Fibroblast of skin of right quadriceps (primary cell): ENCODE results near the gene KRAS.
"Not testable (repeated sequence)": the region's sequence is repeated elsewhere in the genome, so short reads cannot be mapped to it uniquely, and the experiment has no call there.

Source experiments
- DNase-seq: peaks from one replicate; pipeline ENCODE4 v3.0.0-alpha.2; 2013

KRAS gene

DNA sequence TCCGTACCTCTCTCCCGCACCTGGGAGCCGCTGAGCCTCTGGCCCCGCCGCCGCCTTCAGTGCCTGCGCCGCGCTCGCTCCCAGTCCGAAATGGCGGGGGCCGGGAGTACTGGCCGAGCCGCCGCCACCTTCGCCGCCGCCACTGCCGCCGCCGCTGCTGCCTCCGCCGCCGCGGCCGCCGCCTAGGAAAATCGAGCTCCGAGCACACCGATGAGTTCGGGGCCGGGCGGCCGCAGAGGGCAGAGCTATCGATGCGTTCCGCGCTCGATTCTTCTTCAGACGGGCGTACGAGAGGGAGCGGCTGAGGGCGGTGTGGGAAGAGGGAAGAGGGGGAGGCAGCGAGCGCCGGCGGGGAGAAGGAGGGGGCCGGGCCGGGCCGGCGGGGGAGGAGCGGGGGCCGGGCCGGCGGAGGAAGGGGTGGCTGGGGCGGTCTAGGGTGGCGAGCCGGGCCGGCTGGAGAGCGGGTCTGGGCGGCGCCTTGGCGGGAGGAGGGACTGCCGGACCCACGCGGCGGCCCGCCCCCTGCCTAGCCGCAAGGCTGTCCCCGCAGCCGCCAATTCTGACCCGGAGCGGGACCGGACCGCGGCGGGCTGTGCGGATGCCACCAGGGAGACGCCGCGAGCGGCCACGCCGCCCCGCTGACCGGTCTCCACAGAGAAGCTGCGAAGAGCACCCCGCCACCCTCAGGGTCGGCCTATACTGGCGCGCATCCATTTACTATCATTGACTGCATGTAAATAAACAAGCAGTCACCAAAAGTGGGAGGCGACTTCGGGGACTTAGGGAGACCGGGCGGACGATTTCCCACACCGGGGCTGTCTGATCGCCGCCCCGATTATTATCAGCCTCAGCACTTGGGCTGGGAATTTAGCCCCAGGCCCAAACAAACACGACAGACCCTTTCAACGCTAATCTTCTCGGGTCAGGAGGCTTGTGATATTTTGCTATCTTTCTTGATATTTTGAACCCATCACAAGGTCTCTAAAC is at the start of gene KRAS:
KRAS (minus strand) TSS at position 186 of the 987 bp plus-strand sequence.
- peak; percentile 98 for DNase-seq

DNA sequence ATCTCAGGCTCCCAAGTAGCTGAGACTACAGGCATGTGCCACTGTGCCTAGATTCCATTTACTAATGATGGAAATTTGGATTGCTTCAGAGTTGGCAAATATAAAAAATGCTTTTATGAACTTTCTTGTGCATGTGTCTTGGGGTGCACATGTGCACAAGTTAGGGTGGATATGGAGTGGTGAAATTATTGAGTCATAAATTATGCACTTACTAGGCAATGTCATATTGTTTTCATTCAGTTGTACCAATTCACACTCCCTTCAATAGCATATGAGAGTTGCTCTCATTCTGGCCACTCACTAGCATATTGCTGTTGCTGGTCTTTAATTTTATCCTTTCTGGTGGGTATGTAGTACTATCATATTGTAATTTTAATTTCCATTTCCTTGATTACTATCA is 45.7 kb upstream of the KRAS start:
- no peak for DNase-seq

DNA sequence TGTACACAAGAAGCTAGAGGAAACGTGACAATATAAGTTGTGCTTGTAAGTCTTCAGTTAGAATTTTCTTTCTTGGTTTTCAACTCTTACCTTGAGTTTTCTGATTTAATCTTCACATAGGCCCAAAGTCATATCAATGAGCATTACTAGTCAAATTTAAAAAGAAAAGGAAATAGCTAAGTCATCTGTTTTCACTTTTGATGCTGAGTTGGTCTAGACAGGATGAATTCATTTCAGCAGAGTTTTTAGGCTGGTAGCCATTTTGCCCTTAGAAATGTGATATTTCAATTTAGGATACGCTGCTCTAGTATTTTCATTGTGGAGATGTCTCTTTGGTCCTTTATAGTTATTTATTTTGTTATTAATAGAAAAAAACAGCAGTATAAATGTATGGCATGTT is 44.6 kb upstream of the KRAS start:
- DNase-seq, result peak; percentile 38

DNA sequence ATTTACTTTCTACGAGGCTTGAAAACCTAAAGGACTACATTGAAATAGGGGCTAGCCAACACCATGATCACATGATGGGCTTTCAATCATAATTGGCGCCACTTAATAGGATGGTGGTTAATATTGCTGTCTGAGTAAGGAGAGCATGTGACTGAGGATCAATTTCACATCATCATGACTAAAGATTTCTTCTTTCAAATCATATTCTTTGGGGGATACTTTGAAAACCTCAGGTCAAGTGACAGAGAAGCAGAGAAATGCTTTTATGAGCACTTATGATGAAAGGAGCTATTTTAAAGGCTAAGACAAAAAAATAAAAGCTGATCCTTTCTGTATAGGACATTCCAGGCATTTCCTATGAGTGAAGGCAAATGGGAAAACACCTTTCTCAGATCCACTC is 42.9 kb upstream of the KRAS start:
- DNase-seq, result no peak

DNA sequence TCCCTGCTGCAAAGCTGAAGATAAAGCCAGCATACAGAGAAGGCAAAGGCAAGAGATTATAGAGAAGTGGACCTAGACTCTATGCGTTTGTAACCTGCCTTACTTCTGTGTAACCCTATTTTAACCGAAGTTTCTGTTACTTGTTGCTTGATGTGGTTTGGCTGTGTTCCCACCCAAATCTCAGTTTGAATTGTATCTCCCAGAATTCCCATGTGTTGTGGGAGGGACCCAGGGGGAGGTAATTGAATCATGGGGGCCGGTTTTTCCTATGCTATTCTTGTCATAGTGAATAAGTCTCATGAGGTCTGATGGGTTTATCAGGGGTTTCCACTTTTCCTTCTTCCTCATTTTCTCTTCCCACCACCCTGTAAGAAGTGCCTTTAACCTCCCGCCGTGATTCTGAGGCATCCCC is 42.1 kb upstream of the KRAS start:
- DNase-seq, result not testable (repeated sequence)

DNA sequence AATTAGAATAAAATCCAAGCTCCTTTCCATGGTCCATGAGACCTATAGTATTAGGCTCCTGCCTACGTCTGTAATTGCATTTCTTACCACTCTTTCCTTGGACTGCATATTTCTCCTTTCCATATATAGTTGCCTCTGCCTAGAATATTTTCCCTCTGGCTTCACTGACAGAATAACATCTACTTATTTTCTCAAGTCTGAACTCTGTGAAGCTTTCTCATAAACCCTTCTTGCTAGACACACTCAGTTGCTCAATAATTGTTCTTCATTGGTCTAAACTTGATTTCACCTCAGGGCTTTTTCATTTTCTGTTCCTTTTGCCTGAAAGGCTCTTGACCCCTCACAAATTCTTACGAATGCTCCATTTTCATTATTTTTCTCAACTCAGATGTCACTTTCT is 36.9 kb upstream of the KRAS start:
- DNase-seq, result no peak

DNA sequence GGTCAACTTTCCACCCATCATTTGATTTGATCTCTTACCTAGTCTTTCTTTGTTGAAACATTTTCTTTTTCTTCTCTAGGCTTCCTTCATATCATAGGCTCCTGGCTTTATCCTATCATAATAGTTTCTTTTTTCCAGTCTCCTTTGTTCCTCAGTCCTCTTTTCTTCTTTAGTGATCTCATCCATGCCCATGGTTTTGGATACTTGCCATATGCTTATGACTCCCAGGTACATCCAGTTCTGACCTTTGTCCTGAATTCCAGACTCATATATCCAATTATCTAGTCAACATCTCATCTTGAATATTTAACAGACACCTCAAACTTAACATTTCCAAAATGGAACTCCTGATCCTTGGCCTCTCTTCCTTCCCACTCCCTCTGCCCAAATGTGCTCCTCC is 36.1 kb upstream of the KRAS start:
- DNase-seq, result no peak

DNA sequence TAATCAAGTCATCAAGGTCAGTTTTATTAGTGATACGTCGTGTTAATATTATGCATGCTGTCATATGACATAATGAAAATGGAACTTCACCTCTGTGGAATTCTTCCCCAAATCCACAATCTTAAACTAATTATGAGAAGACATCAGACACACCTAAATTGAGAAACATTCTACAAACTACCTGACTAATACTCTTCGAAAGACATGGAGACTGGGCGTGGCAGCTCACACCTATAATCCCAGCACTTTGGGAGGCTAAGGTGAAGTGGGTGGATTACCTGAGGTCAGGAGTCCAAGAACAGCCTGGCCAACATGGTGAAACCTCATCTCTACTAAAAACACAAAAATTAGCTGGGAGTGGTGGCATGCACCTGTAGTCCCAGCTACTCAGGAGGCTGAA is 33.3 kb upstream of the KRAS start:
- DNase-seq, result no peak

DNA sequence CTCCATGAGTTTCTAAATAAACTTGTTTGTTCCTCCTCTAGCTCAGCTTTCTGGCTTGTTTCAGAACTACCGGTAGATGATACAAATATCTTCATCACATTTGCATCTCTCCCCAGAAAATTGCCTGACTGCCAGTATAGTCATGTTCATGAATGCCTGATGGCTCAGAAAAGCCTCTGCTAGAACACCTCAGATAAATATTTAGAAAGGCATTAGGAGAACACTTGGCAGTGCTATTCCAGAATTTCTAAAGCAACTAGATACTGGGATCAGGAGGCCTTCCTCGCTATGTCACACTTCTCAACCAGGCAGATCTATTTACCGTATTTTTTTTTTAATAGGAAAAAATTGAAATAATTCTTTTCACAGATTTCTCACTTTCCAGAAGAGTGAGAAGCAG is 32.3 kb upstream of the KRAS start:
- no peak for DNase-seq

DNA sequence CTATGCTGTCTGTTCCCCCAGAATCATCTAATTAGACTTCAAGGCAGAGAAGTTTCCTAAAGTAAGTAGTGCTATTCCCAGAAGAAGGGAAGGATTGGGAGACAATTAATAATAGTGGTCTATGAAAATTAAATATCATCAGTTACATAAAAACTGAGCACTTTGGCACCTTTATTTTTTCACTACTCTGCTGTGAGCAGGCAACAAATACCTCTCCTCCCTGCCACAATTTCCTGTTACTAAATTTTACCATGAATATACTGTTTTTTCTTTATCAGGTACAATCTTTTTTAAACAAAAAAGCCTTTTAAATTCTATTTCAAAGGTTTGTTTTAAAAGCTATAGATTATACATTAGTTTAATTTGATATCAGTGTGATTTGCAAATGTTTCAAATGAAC is 29.4 kb upstream of the KRAS start:
- DNase-seq, result no peak

DNA sequence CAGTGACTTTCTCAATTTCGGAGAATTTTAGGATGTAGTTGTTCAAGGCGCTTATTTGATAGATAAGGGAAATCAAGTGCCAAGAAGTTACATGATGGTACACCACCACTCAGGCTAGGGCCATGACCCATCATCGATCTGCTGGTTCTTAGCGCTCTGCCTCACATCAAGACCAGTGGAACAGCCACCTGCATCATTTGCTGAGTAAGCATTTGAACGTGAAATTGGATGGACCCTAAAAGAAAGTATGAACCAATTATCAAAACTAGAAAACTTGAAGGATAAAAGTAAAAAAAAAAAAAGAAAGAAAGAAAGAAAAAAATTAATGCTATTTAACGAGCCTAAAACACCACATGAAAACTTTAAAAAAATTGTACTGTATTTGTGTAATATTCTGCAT is 27.5 kb upstream of the KRAS start:
- no peak for DNase-seq

DNA sequence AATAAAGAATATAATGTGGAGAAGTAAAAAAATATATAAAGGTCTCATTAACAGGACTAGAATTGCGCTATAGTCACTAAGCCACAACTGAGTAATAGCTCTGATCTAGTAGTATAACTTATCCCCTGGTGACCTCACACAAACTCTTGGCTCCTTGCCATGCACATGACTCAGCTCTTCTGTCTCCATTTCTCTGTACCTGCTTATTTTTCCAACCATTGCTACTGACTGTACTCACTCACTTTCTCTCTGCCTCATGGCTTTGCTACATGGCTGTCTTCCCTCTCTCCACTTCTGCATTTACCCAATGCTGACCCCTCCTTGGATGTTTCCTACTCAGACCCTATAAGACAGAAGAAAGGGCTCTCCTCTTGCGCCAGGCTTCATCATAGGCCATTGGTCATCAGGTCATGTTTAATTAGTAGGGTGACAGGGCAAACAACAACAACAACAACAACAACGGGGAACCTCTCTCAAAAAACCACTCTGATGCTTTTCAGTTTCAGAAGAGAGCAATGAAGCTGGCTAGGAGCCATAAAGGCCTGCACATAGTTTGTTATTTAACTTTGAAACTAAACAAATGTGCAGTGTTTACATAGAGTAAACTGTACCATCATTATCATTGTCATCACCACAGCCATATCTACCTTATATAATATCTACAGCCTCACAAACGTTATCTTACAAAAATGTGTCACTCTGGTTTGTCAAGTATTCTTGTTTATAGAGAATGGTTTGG is 25.6 kb upstream of the KRAS start:
- DNase-seq, result peak; percentile 92

DNA sequence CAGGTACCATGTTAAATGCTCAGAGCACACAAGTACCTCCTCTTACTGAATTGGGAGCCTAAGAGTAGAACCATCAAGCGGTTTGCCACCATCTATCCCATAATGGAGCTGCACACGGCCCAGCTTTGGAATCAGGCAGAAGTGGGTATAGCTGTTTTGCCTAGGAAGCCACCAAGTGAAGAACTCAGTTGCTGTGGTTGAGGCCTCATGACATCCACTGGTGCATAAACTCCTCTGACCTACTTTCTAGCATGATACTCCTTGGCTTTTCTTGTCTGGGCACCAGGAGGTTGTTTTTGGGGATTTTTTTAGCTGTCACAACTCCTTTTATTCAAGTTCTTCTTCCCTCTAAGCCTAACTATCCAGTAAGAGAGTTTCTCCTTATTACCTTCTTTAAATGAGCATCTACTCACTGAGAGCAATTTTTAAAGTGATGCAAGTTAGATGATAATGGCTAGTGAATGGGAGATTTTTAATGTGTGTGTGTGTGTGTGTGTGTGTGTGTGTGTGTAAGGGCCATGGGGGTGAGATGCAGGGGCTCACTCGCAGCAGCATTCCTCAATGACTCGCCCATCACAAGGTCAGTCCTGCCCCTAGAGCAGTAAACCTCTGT is 20.9 kb upstream of the KRAS start:
- no peak for DNase-seq

DNA sequence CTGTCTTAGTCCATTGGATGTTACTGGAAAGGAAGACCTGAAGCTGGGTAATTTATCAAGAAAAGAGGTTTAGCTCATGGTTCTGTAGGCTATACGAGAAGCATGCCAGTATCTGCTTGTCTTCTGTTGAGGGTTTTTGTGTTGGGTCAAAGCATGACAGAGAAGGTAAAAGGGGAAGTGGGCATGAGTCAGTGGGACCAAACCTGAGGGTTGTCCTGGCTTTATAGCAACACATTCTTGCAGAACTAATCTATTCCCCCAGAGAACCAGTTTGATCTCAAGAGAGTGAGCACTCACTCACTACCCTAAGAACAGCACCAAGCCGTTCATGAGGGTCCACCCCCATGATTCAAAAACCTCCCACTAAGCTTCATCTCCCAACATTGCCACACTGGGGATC is 19.0 kb upstream of the KRAS start:
- no peak for DNase-seq

DNA sequence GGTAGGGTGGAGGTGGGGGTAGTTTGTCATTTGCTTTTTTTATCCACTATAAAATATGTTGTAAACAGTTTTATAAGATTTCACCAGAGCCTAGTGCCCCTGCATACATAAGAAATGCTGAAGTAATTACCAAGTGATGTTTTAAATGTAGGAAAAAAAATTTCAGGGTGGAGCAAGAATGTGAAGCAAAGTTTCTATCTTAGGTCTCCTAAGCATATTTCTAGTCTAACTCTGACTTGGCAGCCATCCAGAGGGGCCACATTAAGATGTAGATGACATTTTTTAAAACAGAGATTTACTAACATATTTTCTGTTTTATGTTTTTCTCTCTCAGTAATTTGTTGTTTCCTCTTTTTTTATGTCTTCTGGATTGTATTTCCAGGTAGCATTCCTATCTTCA is 15.8 kb upstream of the KRAS start:
- peak; percentile 60 for DNase-seq

DNA sequence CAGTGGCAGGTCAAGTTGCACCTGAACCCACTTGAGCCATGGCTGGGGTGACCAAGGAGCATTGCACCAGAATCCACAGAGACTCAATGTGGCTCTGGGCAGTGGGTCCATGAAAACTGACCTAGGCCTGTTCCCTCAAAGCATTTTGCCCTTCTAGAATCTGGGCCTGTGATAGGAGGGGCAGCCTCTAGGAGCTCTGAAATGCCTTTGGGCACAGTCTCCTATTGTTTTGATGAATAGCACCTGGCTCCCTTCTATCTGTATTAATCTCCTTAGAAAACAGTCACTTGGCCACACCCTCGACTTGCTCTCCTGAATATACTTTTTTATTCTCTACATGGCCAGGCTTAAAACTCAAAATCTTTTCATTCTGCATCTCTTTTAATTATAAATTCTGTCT is 14.1 kb upstream of the KRAS start:
- no peak for DNase-seq

DNA sequence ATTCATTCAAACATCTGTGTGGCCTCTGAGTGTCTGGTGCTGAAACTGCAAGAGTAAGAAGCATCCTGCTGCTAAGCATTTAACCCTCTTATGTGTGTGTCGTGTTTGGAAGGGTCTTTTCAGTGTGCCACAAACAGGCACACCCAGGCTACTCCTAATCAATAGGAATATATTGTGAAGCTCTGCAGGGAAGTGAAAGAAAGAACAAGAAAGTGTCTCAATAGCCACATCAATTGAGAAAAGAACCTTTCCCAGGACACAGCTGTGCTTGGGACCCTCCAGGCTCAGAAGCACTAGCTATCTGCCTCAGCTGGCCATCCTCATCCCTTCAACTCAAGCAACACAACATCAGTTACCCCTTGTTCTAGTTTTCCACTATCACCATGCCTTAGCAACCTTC is 13.4 kb upstream of the KRAS start:
- no peak for DNase-seq

DNA sequence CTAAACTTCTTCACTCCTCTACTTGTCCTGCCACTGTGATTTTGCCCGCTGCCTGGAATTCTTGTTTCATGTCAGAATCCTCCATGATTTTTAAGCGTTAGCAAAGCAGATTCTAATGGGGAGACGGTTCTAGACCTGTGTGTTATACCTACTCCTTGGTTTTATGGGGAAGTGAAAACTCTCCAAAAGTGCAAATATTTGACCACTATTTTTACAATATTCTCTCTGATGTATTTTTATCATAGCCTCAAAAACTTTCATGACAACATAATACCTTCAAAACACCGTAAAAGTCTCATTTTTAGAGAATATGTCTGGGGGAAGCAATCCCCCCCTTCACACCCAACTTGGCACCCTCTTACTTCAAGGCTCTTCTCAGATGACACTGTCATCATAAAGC is 12.9 kb upstream of the KRAS start:
- no peak for DNase-seq

DNA sequence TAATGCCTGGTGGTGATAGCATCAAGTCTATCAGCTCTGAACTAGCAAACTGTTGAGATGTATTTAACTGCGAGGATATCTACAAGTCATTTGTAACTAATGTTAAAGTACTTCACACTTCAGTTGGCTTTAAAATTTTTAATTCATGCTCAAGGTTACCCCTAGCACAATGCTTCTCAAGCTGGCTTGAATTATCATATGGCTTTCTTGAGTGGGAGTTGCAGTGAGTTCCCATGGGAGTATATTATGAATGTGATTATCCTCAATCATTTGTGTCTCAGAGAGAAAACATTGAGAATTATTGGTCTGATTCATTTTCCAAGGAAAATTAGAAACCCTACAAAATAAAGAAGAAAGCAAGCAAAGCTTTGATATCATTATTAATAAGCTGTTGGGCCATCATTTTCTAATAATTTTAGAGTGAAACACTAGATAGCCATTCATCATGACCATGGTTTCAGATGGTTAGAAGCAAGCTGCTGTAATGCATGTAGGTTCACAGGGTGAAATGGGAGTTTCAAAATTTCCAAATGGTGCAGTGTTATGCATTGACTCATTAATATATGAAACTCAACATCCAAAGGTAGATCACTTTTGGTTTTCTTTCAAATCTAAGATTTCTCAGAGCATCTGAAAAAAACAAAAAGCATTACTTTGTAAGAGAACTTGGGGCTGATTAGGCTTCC is 11.8 kb upstream of the KRAS start:
- no peak for DNase-seq

DNA sequence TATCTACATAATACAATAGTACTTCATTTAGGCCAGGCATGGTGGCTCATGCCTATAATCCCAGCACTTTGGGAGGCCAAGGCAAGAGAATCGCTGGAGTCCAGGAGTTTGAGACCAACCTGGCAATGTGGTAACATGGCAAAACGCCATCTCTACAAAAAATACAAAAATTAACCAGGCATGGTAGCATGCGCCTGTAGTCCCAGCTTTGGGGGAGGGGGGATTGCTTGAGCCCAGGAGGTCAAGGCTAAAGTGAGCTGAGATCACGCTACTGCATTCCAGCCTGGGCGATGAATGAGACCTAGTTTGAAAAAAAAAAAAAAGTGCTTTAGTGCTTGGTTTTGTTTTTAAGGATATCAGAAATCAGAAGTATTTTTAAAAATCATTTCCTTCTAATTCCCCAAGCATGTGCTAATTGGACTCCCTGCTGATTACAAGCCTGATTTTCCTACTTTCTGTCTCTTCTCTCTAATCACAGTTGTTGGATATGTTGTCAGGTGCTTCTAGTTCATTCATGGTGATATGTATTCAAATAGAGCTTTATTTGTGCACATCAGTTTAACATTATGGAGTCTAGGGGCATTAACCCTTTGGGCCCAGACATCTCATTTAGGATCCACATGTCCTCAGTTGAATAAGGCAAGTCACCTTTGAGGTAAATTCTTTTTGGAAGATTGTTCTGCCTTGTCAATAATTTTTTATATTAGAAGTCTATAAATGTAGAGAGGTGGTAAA is 7.0 kb upstream of the KRAS start:
- DNase-seq, result no peak

DNA sequence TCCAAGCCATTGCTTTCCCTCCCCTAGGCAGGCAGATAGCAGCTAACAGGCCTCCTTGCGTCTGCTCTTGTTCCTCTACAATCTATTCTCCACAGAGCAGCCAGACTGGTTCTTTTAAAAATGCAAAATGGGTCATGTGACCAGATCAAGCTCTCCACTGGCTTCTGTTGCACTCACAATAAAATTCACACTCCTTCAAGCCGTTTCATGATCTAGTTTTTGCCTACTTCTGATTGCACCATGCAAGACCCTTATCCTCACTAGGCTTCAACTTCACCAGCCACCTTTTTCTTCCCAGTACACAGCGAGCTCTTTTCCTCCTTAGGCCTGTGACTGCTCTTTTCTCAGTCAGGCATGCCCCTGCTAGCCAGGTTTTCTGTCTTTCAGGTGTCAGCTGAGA is 6.1 kb upstream of the KRAS start:
- DNase-seq, result no peak

DNA sequence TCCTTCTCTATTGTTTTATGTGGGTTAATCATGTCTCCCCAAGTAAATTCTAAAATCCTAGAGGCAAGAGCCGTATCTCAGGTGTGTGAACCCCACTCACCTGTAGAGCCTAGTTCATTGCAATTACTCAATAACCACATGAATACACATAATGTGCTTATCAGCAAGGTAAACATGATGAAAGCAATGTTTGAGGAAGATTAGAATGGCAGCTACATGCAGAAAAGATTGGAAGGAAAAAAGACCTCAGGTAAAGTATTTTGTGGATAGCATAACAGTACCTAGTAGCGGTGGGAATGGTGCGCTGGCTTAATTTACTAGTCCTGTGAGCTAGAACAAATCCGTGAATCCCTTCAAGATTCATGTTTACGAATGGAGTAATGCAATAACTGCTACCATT is 5.3 kb upstream of the KRAS start:
- no peak for DNase-seq
